HG03097 (cell line): ENCODE results near the gene TGM5.
"Not testable (repeated sequence)": the region's sequence is repeated elsewhere in the genome, so short reads cannot be mapped to it uniquely, and the experiment has no call there.

Source experiments
- ATAC-seq: cut with Tn5 transposase; IDR thresholded peaks from one replicate; pipeline ENCODE4 v1.9.1; 2021; ENCODE audit not compliant: unreplicated experiment, low FRiP score

The TGM5 gene

GRCh38 chr15:43249699-43250203, 17.0 kb downstream of the TGM5 start:
- peak; percentile 41 for ATAC-seq

GRCh38 chr15:43249236-43249635, 17.5 kb downstream of the TGM5 start:
- ATAC-seq, result peak; percentile 19

GRCh38 chr15:43246261-43246774, 20.4 kb downstream of the TGM5 start:
- no peak for ATAC-seq

GRCh38 chr15:43244092-43244491, 22.6 kb downstream of the TGM5 start:
- no peak for ATAC-seq

- no peak for ATAC-seq
Observed at GRCh38 chr15:43243020-43243645, 23.6 kb downstream of the TGM5 start.

GRCh38 chr15:43242616-43243015, 24.1 kb downstream of the TGM5 start:
- no peak for ATAC-seq

GRCh38 chr15:43241100-43241499, 25.6 kb downstream of the TGM5 start:
- no peak for ATAC-seq

- peak; percentile 43 for ATAC-seq
Observed at GRCh38 chr15:43239732-43240491, 26.8 kb downstream of the TGM5 start.

GRCh38 chr15:43238671-43239131, 28.0 kb downstream of the TGM5 start:
- ATAC-seq, result no peak

GRCh38 chr15:43237842-43238470, 28.8 kb downstream of the TGM5 start:
- ATAC-seq, result no peak

GRCh38 chr15:43235536-43235935, 31.2 kb downstream of the TGM5 start:
- ATAC-seq, result no peak

GRCh38 chr15:43232289-43232874, 34.3 kb downstream of the TGM5 start:
- no peak for ATAC-seq

- no peak for ATAC-seq
Observed at GRCh38 chr15:43230640-43231115, 36.0 kb downstream of the TGM5 start.

- no peak for ATAC-seq
Observed at GRCh38 chr15:43229977-43230376, 36.8 kb downstream of the TGM5 start.

GRCh38 chr15:43226436-43227305, 40.1 kb downstream of the TGM5 start:
- no peak for ATAC-seq

- not testable (repeated sequence) for ATAC-seq
Observed at GRCh38 chr15:43225950-43226255, 40.8 kb downstream of the TGM5 start.

GRCh38 chr15:43225201-43225949, 41.4 kb downstream of the TGM5 start:
- ATAC-seq, result no peak

- no peak for ATAC-seq
Observed at GRCh38 chr15:43221422-43221821, 45.3 kb downstream of the TGM5 start.

- no peak for ATAC-seq
Observed at GRCh38 chr15:43220991-43221403, 45.7 kb downstream of the TGM5 start, which contains the start of gene EPB42. EPB42 (minus strand) TSS chr15:43221018; CDS start chr15:43220825, 193 bp downstream.
